Astrocyte of the cerebellum (primary cell): ENCODE data around the gene PIR.

ENCODE experiments used
- DNase-seq: peaks from one replicate; pipeline ENCODE4 v3.0.0-alpha.2; 2011; ENCODE audit warnings: low read depth
- H3K4me3 ChIP-seq: 2 replicates; pipeline ENCODE4 v1.5.1; 2011; ENCODE audit warnings: mild to moderate bottlenecking, low read depth, low read length, moderate library complexity
- in situ Hi-C: cut with HindIII; loops from 2 replicates; pipeline ENCODE4 v1.10.0; 2017; ENCODE audit warnings: low sequenced_read_pairs
- TF ChIP-seq, protein P1 (sequence below): IDR thresholded peaks from 2 replicates; pipeline ENCODE4 v1.5.1; 2012; ENCODE audit warnings: low read length, low read depth, moderate library complexity, mild to moderate bottlenecking; ENCODE audit errors: missing control alignments

PIR gene

DNA sequence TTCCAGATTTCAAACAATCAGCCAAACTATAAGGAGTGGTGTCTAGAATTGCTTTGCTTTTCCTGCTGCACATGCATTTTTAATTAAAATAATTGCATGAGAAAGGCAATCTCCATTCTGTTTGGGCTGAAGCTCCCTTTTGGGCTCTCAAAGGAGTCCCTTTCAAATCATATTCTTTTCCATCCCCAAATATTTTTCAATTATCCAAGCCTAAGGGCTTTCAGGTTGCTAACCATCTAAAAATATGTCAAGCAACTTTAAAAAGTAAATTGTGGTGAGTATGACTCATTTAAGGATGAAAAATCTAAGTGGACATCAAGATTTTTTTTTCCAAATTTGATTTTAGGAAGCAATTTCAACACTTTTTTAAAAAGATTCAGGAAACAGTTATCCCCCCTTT, 28.4 kb downstream of the PIR start:
- H3K4me3 ChIP-seq, result no peak overlapping the region
- in situ Hi-C loops, result no loop called here
- DNase-seq, result no peak
- TF ChIP-seq, protein P1, sequence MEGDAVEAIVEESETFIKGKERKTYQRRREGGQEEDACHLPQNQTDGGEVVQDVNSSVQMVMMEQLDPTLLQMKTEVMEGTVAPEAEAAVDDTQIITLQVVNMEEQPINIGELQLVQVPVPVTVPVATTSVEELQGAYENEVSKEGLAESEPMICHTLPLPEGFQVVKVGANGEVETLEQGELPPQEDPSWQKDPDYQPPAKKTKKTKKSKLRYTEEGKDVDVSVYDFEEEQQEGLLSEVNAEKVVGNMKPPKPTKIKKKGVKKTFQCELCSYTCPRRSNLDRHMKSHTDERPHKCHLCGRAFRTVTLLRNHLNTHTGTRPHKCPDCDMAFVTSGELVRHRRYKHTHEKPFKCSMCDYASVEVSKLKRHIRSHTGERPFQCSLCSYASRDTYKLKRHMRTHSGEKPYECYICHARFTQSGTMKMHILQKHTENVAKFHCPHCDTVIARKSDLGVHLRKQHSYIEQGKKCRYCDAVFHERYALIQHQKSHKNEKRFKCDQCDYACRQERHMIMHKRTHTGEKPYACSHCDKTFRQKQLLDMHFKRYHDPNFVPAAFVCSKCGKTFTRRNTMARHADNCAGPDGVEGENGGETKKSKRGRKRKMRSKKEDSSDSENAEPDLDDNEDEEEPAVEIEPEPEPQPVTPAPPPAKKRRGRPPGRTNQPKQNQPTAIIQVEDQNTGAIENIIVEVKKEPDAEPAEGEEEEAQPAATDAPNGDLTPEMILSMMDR, result no peak

DNA sequence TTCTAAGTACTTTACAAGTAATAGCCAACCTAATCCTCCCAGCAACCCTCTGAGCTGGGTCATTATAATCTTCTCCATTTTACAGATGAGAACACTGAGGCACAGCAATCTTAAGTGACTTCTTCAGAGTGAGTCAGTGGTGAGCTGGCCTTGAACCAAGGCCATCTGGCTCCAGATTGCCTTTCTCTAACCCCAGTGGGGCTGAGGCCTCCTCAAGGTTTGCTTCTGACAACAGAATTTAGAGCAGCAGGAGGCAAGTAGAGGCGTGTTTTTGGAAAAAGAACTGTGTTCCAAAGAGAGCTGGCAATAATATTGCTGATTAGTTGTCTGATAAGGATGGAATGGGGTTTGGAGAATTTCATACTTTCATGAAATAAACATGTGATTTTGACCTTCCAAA, 41.2 kb downstream of the PIR start:
- TF ChIP-seq, protein P1, result no peak
- DNase-seq, result no peak
- in situ Hi-C loops, result no loop called here
- no peak overlapping the region for H3K4me3 ChIP-seq

DNA sequence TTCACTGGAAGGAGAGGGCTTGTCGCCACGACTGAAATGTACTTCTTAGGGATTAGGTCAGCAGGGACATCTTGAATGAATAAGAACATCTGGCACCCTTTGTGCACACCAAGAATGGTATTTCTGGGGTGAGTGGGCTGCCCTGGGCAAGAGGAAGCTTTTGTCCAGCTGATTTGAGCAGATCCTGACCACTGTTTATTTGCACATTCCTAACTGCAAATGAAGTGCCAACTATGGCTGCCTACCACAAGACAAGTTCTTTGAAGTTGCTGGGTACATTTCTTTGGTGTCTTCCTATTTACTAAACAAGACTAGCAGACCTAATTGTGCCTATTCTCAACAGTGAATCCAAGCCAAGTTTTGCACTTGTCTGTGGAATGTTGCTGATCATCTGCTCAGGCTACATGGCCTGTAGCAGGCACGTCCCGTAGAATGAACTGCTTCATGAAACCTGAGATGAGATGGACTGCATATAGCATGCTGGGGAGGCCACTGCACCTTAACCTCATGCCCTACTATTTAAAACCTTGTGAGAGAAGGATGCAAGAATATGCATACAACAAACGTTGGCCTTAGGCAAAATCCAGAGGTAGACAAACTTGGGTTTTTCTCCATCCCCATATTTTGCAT, 45.0 kb downstream of the PIR start:
- TF ChIP-seq, protein P1, result no peak
- DNase-seq, result no peak
- in situ Hi-C loops, result no loop called here
- H3K4me3 ChIP-seq, result no peak overlapping the region

DNA sequence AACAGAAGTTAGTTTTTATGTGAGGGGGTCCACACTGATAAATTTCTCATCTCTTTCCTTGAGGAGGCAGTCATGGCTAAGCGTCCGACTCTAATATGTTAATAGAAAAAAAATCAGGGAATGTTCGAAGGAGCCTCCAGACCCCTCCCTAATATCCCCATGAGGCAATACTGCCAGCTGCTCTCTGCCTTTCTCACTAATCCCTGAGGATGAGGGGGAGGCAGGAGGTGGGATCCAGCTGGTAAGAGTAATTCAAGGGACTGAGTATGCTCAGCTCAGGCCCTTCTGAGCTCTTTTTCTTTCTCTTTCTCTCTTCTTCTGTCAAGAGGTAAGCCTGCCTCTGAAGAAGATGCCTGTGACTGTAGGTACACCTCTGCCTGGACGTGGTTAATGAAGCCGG, 51.7 kb downstream of the PIR start:
- no peak overlapping the region for H3K4me3 ChIP-seq
- no peak for DNase-seq
- TF ChIP-seq, protein P1, result no peak
- in situ Hi-C loops, result no loop called here

DNA sequence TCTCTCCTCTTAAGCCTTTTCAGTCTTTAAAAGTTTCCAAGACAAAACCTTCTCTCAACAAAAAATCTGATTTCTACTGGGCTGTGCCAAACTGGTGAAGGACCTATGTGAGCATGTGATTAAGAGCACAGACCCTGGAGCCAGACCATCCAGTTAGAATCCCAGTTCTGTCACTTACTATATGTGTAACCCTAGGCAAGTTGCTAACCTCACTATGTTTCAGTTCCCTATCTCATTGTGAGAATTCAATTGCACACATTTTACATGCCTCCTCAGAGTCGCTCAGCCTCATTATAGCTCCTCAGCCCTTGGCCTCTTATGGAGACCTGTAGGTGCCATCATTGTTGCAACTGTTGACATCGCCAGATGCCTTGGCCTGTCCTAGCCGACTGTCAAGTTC, 54.8 kb downstream of the PIR start:
- in situ Hi-C loops, result no loop called here
- TF ChIP-seq, protein P1, result no peak
- H3K4me3 ChIP-seq, result no peak overlapping the region
- no peak for DNase-seq

DNA sequence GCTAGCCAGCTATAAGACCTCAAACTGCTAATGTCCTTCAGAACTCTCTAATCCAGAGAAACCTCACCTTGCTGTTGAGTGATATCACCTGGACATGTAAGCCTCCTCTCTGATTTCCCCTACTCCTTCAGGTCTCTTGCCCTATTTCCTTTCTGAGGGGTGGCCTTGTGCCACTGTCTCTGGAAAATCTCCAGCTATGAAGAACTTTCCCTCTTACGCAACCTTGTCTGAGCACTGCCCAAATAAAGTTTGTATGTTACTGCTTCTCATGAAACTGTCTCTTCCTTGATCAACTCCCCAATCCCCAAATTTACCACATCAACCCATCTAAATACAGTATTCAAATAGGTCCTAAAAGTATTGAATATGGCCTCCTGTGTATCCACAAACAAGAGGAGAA, 55.4 kb downstream of the PIR start:
- DNase-seq, result no peak
- TF ChIP-seq, protein P1, result no peak
- H3K4me3 ChIP-seq, result no peak overlapping the region
- in situ Hi-C loops, result no loop called here
